ENCODE results near the gene PPM1A.

Gene PPM1A

DNA sequence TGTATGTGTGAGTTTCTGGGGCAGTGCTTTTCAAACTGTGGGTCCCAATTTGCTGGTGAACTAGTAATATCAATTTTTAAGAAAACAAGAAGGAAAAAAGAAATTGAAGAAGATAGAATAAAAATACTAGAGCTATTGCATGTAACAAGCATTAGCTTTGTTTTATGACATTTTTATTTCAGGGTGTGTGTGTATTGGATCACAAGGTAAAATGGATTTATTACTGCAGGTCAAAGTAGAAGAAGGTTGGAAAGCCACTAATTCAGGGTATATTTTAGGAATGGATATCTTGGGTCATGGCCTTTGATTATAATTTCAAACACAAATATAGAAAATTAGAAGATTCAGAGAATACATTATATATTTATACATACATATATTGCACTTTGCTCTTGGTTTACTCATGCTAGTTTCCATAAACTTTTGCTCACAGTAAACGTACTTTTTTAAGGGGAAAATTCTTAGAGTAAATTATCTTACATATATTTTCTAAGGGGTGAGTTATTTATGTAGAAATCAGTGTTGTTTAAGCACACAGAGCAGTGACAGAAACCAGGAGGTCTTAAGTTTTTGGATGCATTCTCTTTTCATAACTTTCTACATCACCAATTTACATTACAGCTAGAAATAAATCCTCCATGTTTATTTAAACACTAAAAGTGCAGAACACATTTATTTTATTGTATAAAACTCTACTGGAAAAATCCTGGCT is 34.5 kb upstream of the PPM1A start:
- Mint-ChIP-seq H3K4me3 (no peak overlapping the region), H3K27ac (no peak overlapping the region), H3K4me1 (peaks cover 7% of the 10 kb centered on the region), H3K9me3 (no peaks in the 10 kb centered on the region), H3K27me3 (ENCODE audit: low read depth) (no peaks in the 10 kb centered on the region), H3K36me3 (ENCODE audit: low read depth) (no peaks in the 10 kb centered on the region)
- TF ChIP-seq, protein P1, sequence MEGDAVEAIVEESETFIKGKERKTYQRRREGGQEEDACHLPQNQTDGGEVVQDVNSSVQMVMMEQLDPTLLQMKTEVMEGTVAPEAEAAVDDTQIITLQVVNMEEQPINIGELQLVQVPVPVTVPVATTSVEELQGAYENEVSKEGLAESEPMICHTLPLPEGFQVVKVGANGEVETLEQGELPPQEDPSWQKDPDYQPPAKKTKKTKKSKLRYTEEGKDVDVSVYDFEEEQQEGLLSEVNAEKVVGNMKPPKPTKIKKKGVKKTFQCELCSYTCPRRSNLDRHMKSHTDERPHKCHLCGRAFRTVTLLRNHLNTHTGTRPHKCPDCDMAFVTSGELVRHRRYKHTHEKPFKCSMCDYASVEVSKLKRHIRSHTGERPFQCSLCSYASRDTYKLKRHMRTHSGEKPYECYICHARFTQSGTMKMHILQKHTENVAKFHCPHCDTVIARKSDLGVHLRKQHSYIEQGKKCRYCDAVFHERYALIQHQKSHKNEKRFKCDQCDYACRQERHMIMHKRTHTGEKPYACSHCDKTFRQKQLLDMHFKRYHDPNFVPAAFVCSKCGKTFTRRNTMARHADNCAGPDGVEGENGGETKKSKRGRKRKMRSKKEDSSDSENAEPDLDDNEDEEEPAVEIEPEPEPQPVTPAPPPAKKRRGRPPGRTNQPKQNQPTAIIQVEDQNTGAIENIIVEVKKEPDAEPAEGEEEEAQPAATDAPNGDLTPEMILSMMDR (IDR thresholded peaks at IDR 0.05; ENCODE audit: unreplicated experiment in 3 of 3): no peak

DNA sequence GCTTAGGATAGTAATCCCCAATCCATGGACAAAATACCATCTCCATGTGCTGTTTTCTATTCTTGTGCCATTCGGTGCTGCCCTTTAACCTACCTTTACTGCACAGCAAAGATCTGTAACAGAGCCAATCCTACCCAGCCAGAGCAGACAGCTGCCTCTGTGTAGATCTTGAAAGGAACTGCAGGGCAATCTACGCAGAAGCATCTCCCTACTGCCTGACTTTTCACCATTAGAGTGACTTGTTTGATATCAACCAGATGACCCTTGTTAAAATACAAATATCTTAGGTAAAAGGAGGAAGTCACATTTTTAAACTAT is 33.9 kb upstream of the PPM1A start:
- TF ChIP-seq, protein P1 (IDR thresholded peaks at IDR 0.05; ENCODE audit: unreplicated experiment in 3 of 3): no peak
- H3K4me3 Mint-ChIP-seq: no peak overlapping the region
- no peaks in the 10 kb centered on the region for H3K36me3 Mint-ChIP-seq (ENCODE audit: low read depth)
- H3K27me3 Mint-ChIP-seq (ENCODE audit: low read depth): no peaks in the 10 kb centered on the region
- H3K9me3 Mint-ChIP-seq: no peaks in the 10 kb centered on the region
- no peak overlapping the region for H3K27ac Mint-ChIP-seq
- peaks cover 7% of the 10 kb centered on the region for H3K4me1 Mint-ChIP-seq

DNA sequence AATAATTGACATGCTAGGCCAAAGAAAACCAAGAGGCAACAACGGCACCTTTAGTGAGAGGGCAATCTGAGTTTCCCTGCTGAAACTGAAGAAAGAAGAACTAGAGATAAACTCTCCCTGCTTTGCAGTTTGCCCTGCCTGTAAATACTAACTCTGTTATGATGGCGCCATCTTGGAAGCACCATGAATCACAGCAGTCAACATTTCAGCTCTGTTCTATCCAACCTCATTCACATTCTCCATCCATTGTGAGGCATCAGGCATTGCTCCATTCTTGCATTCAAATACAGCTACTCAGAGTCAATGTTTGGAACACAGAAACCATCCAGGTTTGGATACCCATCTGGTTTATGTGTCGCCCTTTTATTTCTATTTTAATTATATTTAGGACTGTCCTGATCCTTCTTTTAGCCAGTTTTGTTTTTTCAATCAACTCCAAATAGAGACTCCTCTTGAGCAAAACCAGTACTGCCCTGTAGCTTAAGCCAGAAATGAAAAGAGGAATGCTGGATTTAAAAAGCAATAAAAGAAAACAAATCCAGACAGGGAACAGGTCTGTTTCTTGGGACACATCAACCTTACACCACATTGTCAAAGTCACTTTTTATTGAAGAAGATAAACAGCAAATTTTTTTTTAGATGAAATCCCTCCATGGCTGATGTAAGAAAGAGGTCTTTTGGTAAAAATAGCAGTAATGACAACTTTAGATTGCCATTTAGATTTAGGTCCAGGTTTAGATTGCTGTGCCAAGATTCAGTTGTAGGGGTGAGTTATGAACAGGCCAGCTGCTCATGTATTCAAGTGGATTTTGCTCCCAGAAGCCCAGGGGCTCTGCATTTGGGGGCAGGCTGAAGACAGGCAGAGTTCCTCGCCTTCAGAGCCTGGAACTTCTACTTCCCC is 33.3 kb upstream of the PPM1A start:
- Mint-ChIP-seq H3K4me3 (no peak overlapping the region), H3K36me3 (ENCODE audit: low read depth) (no peaks in the 10 kb centered on the region), H3K27me3 (ENCODE audit: low read depth) (no peaks in the 10 kb centered on the region), H3K9me3 (no peaks in the 10 kb centered on the region), H3K4me1 (peaks cover 7% of the 10 kb centered on the region), H3K27ac (no peak overlapping the region)
- TF ChIP-seq, protein P1 (IDR thresholded peaks at IDR 0.05; ENCODE audit: unreplicated experiment in 3 of 3): no peak

DNA sequence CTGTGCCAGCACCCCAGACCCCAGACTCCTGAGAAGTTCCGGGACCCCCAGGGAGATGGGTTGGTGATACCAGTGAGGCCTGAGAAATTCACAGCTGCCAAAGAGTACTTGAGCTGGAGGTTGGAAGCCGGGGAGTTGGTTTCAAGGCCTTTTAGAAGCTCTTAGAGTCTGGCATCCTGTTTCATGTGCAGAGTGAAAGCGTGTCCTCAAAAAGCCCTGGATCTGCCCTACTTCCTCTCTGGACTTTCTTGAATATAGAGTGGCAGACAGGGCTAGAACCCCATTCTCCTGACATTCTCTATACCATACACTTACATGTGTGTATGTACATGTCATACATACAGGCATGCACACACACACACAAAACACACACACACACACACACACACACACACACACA is 31.3 kb upstream of the PPM1A start:
- TF ChIP-seq, protein P1 (IDR thresholded peaks at IDR 0.05; ENCODE audit: unreplicated experiment in 3 of 3): no peak
- no peak overlapping the region for H3K4me3 Mint-ChIP-seq
- H3K9me3 Mint-ChIP-seq: no peaks in the 10 kb centered on the region
- no peaks in the 10 kb centered on the region for H3K36me3 Mint-ChIP-seq (ENCODE audit: low read depth)
- no peaks in the 10 kb centered on the region for H3K27me3 Mint-ChIP-seq (ENCODE audit: low read depth)
- H3K4me1 Mint-ChIP-seq: peaks cover 7% of the 10 kb centered on the region
- no peak overlapping the region for H3K27ac Mint-ChIP-seq

DNA sequence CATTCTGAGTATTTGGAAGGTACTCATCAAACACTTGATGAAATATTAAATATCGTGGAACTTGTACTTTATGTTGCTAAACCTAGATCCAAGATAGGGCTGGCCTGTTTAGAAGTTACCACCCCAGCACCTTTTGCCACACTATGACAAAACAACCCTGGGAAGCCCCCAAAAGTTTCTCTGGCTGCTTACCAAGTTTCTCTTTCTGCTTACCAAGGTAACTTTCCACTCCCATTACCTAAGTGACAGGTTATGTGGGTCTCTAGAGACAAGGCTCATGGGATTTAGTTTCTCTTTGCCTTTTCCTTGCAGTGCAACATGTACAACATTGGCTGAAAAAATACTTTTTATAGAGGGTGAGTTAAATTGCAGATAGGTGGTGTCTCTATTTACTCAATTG is 28.9 kb upstream of the PPM1A start:
- Mint-ChIP-seq H3K9me3 (no peaks in the 10 kb centered on the region), H3K4me1 (peaks cover 4% of the 10 kb centered on the region), H3K27ac (no peak overlapping the region), H3K4me3 (no peak overlapping the region), H3K36me3 (ENCODE audit: low read depth) (no peaks in the 10 kb centered on the region), H3K27me3 (ENCODE audit: low read depth) (no peaks in the 10 kb centered on the region)
- TF ChIP-seq, protein P1 (IDR thresholded peaks at IDR 0.05; ENCODE audit: unreplicated experiment in 3 of 3): no peak

Data from nephron (organoid).